Retinal pigment epithelial cell (primary cell): Measurements from ENCODE around the gene LRCH3.

ENCODE experiments used
- DNase-seq: peaks from one replicate; pipeline ENCODE4 v3.0.0-alpha.2; 2010; ENCODE audit warnings: low read depth
- H3K4me3 ChIP-seq: 2 replicates; pipeline ENCODE4 v1.5.1; 2011; ENCODE audit warnings: mild to moderate bottlenecking, low read length, control low read depth, moderate library complexity
- TF ChIP-seq, protein P1 (sequence below): conservative IDR thresholded peaks from 2 replicates; pipeline ENCODE4 v1.5.1; 2011; ENCODE audit warnings: low read depth, low read length, control low read depth, inconsistent platforms

The LRCH3 gene

DNA sequence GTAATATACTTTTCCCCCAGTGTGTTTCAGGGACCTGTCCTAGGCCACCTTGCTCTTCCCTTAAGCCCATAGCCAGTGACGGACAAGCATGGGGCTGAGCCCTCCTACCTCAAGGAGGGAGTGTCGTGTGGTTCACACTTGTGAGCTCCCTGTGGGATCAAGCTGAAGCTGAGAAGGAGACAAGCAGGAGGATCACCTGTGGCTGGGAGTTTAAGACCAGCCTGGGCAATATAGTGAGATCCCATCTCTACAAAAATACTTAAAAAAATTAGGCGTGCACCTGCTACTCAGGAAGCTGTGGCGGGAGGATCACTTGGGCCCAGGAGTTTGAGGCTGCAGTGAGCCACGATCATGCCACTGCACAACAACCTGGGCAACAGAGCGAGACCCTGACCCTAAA is 82.3 kb downstream of the LRCH3 start:
- DNase-seq, result no peak
- TF ChIP-seq, protein P1, sequence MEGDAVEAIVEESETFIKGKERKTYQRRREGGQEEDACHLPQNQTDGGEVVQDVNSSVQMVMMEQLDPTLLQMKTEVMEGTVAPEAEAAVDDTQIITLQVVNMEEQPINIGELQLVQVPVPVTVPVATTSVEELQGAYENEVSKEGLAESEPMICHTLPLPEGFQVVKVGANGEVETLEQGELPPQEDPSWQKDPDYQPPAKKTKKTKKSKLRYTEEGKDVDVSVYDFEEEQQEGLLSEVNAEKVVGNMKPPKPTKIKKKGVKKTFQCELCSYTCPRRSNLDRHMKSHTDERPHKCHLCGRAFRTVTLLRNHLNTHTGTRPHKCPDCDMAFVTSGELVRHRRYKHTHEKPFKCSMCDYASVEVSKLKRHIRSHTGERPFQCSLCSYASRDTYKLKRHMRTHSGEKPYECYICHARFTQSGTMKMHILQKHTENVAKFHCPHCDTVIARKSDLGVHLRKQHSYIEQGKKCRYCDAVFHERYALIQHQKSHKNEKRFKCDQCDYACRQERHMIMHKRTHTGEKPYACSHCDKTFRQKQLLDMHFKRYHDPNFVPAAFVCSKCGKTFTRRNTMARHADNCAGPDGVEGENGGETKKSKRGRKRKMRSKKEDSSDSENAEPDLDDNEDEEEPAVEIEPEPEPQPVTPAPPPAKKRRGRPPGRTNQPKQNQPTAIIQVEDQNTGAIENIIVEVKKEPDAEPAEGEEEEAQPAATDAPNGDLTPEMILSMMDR, result no peak
- no peak overlapping the region for H3K4me3 ChIP-seq

DNA sequence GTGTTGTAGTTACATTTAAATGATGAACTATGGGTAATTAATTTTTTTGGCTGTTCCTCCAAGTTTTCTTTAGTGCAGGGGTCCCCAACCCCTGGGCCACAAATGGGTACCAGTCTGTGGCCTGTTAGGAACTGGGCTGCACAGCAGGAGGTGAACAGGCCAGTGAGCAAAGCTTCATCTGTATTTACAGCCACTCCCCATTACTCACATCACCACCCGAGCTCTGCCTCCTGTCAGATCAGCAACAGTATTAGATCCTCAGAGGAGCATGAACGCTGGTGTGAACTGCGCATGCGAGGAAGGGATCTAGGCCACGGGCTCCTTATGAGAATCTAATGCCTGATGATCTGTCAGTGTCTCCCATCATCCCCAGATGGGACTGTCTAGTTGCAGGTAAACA is 83.0 kb downstream of the LRCH3 start:
- DNase-seq, result no peak
- no peak overlapping the region for H3K4me3 ChIP-seq
- TF ChIP-seq, protein P1, result no peak

DNA sequence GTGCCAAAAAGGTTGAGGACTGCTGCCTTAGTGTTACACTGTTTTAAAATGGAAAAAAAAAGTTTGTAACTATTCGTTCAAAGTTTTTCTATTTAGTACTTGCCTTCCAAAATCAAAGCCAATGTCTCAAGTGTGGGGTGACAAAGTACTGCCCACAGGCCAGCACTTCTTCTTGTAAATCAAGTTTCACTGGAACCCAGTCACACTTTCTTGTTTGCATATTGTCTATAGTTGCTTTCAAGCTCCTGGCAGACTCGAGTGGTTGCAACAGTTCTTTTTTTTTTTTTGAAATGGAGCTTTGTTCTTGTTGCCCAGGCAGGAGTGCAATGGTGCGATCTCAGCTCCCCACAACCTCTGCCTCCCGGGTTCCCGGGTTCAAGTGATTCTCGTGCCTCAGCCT is 83.6 kb downstream of the LRCH3 start:
- TF ChIP-seq, protein P1, result no peak
- no peak overlapping the region for H3K4me3 ChIP-seq
- no peak for DNase-seq

DNA sequence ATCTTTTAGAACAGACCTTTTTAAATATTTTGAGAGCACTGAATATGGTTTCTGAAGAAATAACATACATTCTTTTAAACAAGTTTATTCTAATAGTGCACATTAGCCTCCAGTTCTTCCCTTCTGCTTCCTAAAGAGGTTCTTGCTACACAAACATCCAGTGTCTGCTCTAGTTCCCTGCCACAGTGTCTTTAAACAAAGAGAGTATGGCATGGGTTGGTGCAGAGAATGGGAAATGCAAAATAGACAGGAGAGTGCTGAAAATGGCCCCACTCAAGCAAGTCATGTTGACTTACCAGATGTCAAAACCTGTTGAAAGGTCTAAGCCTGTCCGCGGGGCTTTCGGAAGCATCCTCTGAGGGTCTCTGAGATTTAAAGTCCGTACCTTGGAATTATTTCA is 86.8 kb downstream of the LRCH3 start:
- no peak overlapping the region for H3K4me3 ChIP-seq
- no peak for DNase-seq
- TF ChIP-seq, protein P1, result no peak

DNA sequence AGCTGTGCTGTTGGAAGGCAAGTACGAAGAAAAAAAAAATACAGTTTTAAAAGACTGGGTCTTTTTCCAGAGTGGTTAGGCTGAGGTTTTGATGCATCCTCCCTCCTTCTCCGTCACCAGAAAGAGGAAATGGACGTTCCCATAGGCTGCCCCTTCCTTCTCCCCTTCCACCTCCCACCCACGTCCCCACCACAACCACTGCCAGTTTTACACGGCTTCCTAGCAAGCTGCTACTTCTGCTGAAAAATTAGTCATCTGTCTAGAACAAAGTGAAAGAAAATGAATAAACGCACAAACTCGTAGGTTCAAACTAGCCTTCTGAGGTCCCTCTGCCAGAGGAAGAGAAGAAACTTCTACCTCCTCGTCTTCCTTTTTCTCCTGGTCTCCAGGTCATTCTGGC is 87.4 kb downstream of the LRCH3 start:
- TF ChIP-seq, protein P1, result no peak
- no peak for DNase-seq
- H3K4me3 ChIP-seq, result no peak overlapping the region

DNA sequence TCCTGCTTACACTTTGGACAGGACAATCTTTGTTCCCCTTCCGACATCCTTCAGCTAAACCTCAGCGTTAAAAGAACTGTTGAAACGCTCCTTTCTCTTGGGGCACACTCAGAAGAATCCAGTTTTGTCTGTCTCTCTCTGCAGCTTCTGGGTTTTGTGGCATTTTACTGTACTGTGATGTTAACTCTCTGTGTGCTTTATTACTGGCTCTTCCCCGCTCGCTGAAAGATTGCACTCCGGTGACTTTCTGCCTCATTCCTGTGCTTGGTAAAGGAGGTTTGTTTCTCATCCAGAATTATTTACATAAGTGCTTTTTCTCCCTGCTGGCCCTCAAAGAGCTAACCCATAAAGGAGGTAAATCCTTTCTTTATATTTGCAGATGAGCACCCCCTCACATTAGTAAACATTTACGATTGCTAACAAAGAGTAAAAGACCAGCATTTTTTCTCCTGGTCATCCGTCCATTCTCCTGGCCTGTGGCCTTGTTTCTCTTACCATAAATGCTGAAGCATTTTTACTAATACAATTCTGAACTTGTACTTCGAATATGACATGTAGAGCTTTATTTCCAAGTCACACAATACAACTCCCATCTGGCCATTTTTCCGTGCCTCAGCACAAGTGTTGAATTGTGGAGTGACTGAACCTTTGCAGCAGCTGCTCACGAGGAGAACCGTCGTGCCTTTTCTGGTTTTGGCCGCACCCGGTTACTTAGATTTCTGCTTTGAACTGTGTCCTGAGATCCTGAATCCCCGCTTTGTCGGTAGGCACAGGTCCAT is 89.6 kb downstream of the LRCH3 start:
- DNase-seq, result no peak
- TF ChIP-seq, protein P1, result no peak
- no peak overlapping the region for H3K4me3 ChIP-seq

DNA sequence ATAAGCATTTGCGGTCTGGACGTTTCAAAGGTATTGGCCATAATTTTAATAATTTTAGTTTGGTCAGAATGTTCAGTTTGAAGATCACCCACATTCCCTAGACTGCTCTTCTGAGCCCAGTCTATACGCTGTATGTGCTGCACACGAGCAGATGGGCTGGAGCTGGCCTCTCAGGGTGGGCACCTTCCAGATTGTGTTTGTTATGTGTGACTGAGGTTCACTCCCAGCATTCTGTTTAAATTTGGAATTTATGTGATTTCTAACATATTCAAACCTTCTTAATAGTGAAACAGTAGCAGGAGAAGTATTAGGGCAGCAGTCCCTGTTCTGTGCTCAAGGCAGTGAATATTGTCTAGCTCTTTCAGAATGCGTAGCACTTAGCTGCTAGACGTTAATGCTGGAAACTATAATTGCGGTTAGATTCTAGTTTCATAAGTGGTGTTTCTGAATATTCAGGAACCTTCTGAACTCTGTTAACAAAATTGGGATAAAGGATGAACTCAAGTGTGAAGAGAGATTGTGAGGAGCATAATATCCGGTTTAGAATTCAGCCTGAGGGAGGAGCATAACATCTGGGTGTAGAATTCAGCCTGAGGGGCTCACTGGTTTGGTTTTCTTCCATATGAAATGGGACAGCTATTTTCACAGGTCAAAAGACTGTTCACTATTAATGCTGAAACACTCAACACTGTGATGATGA is 90.4 kb downstream of the LRCH3 start:
- no peak overlapping the region for H3K4me3 ChIP-seq
- DNase-seq, result no peak
- TF ChIP-seq, protein P1, result no peak
